ENCODE data around the gene RAC3.

The RAC3 gene

DNA sequence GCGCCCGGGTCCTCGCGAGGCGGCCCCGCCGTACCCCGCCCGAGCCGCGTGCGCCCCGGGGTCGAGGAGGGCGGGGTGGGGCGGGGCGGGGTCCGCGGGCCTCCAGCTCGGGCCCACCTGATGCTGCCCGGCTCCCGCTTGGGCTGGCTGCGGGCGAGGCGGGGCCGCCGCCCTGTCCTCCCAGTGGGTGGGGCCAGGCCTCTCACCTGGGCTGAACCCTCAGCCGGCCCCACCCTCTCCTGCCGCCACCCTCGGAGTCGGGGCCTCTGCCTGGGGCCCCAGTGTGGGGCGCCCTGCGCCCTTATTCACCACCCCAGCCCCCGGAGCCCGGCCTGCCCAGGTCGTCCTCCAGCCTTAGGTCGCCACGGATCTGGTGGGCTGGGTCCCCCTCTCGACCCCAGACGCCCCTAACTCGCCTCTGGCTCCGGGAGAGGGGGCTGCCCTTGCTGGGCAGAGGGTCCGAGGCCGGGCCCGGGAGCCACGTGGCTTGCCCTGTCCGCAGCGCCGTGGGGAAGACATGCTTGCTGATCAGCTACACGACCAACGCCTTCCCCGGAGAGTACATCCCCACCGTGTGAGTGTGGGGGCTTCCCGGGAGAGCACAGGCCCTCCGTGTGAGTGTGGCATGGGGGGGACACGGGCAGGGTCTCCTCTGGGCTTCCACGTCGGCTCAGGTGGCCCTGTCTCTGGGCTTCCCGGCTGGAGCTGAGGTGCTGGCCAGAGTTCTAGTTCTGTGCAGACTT is 578 bp downstream of the RAC3 start:
- peak overlapping the region; percentile 14; the same call in 1 of the 2 replicates for H3K4me3 ChIP-seq (ENCODE audit: low read depth, low read length)
- TF ChIP-seq, protein P1, sequence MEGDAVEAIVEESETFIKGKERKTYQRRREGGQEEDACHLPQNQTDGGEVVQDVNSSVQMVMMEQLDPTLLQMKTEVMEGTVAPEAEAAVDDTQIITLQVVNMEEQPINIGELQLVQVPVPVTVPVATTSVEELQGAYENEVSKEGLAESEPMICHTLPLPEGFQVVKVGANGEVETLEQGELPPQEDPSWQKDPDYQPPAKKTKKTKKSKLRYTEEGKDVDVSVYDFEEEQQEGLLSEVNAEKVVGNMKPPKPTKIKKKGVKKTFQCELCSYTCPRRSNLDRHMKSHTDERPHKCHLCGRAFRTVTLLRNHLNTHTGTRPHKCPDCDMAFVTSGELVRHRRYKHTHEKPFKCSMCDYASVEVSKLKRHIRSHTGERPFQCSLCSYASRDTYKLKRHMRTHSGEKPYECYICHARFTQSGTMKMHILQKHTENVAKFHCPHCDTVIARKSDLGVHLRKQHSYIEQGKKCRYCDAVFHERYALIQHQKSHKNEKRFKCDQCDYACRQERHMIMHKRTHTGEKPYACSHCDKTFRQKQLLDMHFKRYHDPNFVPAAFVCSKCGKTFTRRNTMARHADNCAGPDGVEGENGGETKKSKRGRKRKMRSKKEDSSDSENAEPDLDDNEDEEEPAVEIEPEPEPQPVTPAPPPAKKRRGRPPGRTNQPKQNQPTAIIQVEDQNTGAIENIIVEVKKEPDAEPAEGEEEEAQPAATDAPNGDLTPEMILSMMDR (IDR thresholded peaks at IDR 0.05; ENCODE audit: low read depth, low read length, missing control alignments), result no peak
- no peak for DNase-seq (ENCODE audit: low read depth)

DNA sequence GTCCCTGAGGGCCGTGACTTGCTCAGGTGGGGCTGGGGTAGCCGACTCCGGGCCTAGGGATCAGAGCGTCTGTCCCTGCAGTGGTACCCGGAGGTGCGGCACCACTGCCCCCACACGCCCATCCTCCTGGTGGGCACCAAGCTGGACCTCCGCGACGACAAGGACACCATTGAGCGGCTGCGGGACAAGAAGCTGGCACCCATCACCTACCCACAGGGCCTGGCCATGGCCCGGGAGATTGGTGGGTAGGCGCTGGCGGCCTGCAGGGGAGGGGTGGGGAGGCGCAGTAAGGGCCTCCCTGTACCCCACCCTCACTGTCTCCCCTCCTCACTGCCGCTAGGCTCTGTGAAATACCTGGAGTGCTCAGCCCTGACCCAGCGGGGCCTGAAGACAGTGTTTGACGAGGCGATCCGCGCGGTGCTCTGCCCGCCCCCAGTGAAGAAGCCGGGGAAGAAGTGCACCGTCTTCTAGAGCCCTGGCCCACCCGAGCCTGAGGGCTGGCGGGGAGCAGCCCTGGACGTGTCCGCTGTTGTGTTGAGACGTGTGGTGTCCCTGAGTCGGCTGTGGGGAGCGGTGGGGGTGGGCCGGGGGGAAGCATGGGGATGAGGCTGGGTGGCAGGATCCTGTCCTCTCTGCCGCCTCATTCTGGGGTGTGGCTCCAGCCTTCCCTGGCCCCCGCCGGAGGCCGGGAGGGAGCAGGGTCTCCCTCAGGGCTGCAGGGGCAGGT is 2.0 kb downstream of the RAC3 start:
- no peak for DNase-seq (ENCODE audit: low read depth)
- H3K4me3 ChIP-seq (ENCODE audit: low read depth, low read length), result no peak overlapping the region
- TF ChIP-seq, protein P1 (IDR thresholded peaks at IDR 0.05; ENCODE audit: low read depth, low read length, missing control alignments), result no peak

DNA sequence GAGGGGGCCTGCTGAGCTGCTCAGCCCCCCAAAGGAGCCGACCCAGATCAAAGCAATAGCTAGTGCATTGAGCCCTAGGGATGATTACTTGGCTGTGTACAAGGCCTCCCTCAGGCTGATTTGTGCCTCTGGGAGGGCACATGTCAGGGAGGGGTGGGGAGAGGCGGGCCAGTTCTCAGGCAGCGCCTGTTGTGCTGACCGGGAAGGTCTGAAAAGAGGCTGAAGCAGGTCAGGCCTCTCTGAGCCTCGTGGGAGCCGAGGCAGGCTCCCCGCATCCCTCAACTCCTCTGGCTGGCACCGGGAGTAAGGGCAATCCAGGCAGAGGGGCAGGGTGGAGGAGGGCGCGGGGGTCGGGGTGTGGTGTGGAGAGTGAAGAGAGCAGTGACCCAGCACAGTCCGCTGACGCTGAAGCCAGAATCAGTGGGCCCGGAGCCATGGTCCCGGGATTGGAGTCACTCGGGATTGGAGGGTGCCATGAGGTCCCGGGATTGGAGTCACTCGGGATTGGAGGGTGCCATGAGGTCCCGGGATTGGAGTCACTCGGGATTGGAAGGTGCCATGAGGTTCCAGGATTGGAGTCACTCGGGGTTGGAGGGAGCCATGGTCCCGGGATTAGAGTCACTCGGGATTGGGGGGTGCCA is 3.0 kb downstream of the RAC3 start:
- DNase-seq (ENCODE audit: low read depth), result no peak
- TF ChIP-seq, protein P1 (IDR thresholded peaks at IDR 0.05; ENCODE audit: low read depth, low read length, missing control alignments), result no peak
- H3K4me3 ChIP-seq (ENCODE audit: low read depth, low read length), result no peak overlapping the region

DNA sequence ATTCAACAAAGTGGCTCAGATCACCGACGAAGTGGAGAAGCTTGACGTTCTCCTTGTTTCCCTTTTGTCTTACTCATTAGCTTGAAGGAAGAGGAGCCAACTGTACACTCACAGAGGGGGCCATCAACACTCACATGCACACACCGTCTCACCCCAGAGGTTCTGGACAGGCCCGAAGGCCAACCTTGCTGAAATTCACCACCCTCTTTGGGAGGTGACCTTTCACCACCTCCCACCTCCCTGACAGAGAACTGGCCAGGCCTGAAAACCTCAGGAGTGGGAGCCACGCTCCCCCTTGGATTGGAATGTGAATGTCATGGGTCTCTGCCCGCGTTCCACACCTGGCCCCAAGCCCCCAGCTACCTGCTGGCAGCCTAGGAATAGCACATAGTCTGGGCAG is 4.0 kb downstream of the RAC3 start:
- no peak for DNase-seq (ENCODE audit: low read depth)
- no peak overlapping the region for H3K4me3 ChIP-seq (ENCODE audit: low read depth, low read length)
- TF ChIP-seq, protein P1 (IDR thresholded peaks at IDR 0.05; ENCODE audit: low read depth, low read length, missing control alignments), result no peak

DNA sequence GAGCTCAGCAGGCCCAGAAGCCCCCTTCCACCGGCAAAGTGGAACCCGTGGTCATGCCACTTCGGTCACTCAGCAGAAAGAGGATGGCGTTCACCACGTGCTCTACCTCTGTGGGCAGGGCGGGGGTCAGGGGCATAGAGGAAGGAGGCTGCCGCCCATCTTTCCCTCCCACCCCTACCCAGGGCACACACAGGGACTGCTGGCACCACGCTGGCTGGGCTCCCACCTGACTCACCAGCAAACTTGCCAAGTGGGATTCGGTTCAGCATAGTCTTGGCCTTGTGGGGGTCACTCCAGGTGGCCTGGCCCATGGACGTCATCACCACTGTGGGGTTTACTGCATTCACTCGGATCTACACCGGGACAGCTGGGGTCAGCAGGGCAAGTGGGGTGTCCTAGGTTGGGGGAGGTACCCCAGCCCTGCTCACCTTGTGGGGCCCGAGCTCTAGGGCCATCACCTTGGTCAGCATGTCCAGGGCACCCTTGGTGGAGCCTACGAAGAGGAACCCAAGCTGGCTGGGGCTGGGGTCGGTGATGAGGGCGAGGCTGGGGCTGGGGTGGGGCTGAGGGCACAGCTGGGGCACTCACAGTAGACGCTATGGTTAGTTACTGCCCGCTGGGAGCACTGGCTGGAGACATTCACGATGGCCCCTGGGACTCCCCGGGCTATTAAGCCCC is 4.6 kb downstream of the RAC3 start:
- peak overlapping the region; percentile 51 for H3K4me3 ChIP-seq (ENCODE audit: low read depth, low read length)
- TF ChIP-seq, protein P1 (IDR thresholded peaks at IDR 0.05; ENCODE audit: low read depth, low read length, missing control alignments), result no peak
- no peak for DNase-seq (ENCODE audit: low read depth)

DNA sequence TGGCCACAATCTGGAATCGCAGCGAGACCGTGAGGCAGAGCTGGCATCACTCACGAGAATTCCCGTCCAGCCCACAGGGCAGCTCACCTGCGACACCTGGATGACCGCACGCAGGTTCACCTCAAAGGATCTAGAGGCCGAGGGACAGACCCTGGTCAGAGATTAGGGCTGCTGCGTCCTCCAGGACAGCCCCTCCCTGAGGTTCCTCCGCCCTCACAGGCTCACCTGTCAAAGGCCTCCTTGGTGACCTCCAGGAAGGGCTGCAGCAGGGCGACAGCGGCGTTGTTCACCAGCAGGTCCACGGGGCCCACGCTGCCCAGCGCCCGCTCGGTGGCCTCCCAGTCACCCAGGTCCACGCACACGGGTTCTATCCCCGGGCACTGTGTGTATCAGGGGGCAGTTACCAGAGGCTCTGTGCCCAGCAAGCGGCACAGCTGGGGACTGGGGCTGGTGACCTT is 5.2 kb downstream of the RAC3 start:
- H3K4me3 ChIP-seq (ENCODE audit: low read depth, low read length), result peak overlapping the region; percentile 51
- no peak for DNase-seq (ENCODE audit: low read depth)
- TF ChIP-seq, protein P1 (IDR thresholded peaks at IDR 0.05; ENCODE audit: low read depth, low read length, missing control alignments), result no peak

Measured in GM12864 (cell line).